ENCODE results near the gene AUTS2. TPM values are rescaled to one million over a fixed set of nuclear protein-coding genes. Genes with fewer than 3 reads are reported as not detected.
"Not testable (repeated sequence)": the region's sequence is repeated elsewhere in the genome, so short reads cannot be mapped to it uniquely, and the experiment has no call there.

Gene AUTS2
- total and polyA plus RNA-seq, 9 of the 15 experiments (the other 6 are each of a cell fraction or from before 2014, with no cell fraction given): 0.58 TPM; not detected in 8

- POLR2A ChIA-PET: interaction anchor here (0.6 kb wide), 1 partner anchor 114 kb away, joined by 3 read pairs; no protein-coding TSS in a partner anchor
- H3K27me3 ChIP-seq (ENCODE audit: control insufficient read depth in 2 of 2, insufficient read depth in 2 of 2, low read length in 2 of 2); H3K9me1 ChIP-seq (ENCODE audit: control insufficient read depth, insufficient read depth, low read length); H3K9ac ChIP-seq (ENCODE audit: insufficient read depth in 1 of 2, low read depth in 2 of 2, low read length in 2 of 2); CTCF ChIA-PET (ENCODE audit: low intra/inter-chr PET ratio); DNase-seq (ENCODE audit: extremely low read depth in 1 of 4, low spot score in 3 of 4); H3K36me3 ChIP-seq (ENCODE audit: control insufficient read depth, insufficient read depth, low read length); H3K27ac ChIP-seq (ENCODE audit: extremely low read depth, low read depth, low read length); H2AFZ ChIP-seq (ENCODE audit: low read depth, low read length); H3K4me2 ChIP-seq (ENCODE audit: insufficient read depth, low read length); H3K79me2 ChIP-seq (ENCODE audit: control insufficient read depth, insufficient read depth, low read length); FAIRE-seq; H3K9me3 ChIP-seq (replicated peaks; ENCODE audit: control insufficient read depth, insufficient read depth, low read depth, low read length); BruUV-seq (replicated peaks); H4K20me1 ChIP-seq (replicated peaks; ENCODE audit: control insufficient read depth, insufficient read depth, low read length); H3K4me3 ChIP-seq; in situ Hi-C loops (cut with MboI); H3K4me1 ChIP-seq (replicated peaks in 1 of 2; ENCODE audit: control insufficient read depth in 2 of 2, insufficient read depth in 2 of 2, low read length in 2 of 2); ATAC-seq; intact Hi-C loops (cut with micrococcal nuclease): not testable (repeated sequence)
- WGBS (ENCODE audit: insufficient coverage, low coverage, missing lambda C conversion rate): 0% methylated on average over 6 of the region's 6 CpGs
- TF ChIP-seq NFYB (IDR thresholded peaks at IDR 0.05; ENCODE audit: extremely low read depth, insufficient read length): peak; percentile 31
- TF ChIP-seq MAFG (tag; conservative IDR thresholded peaks at IDR 0.05): 0 out of 2 replicates have a peak, but pooled peaks have one; percentile 20
- 0 out of 2 replicates have a peak, but pooled peaks have one; percentile 26 for TF ChIP-seq C11orf30 (IDR thresholded peaks at IDR 0.05; ENCODE audit: low read depth)
- peak; percentile 65 for TF ChIP-seq ZNF316 (IDR thresholded peaks at IDR 0.05)
Measured at GRCh38 chr7:70822490-70822889, 1224.2 kb downstream of the AUTS2 start.

GRCh38 chr7:70829221-70830059 is 1231.2 kb downstream of the AUTS2 start:
- no peak overlapping the region for H3K4me3 ChIP-seq
- 4% methylated on average over 28 of the region's 29 CpGs for WGBS (ENCODE audit: insufficient coverage, low coverage, missing lambda C conversion rate)
- H4K20me1 ChIP-seq (replicated peaks; ENCODE audit: control insufficient read depth, insufficient read depth, low read length): no peaks in the 10 kb centered on the region
- H3K27ac ChIP-seq (ENCODE audit: extremely low read depth, low read depth, low read length): no peak overlapping the region
- CTCF ChIA-PET (ENCODE audit: low intra/inter-chr PET ratio): interaction anchor here (2.7 to 2.8 kb wide), 2 partner anchors 904 to 907 kb away, joined by 14 to 21 read pairs; no protein-coding TSS in a partner anchor
- ATAC-seq (peak; percentile 96), DNase-seq (ENCODE audit: extremely low read depth in 1 of 4, low spot score in 3 of 4) (peak; percentile 72 to 78 (median 73)), FAIRE-seq (peak; percentile 74)
- POLR2A ChIA-PET: interaction anchor here (0.6 kb wide), 1 partner anchor 800 kb away, joined by 3 read pairs; no protein-coding TSS in a partner anchor
- BruUV-seq (replicated peaks): no TSS peak
- no peaks in the 10 kb centered on the region for H3K36me3 ChIP-seq (ENCODE audit: control insufficient read depth, insufficient read depth, low read length)
- intact Hi-C loops (cut with micrococcal nuclease) (loop anchor here (2.0 kb wide), 1 partner anchor 907 kb away; no protein-coding TSS in a partner anchor), in situ Hi-C loops (cut with MboI) (no loop called here)
- H3K9me3 ChIP-seq (replicated peaks; ENCODE audit: control insufficient read depth, insufficient read depth, low read depth, low read length): no peaks in the 10 kb centered on the region
- no peak overlapping the region for H2AFZ ChIP-seq (ENCODE audit: low read depth, low read length)
- peaks cover 0 to 8% of the 10 kb centered on the region in 2 experiments; a peak in 2 of 5 replicates for H3K27me3 ChIP-seq (ENCODE audit: control insufficient read depth in 2 of 2, insufficient read depth in 2 of 2, low read length in 2 of 2)
- no peaks in the 10 kb centered on the region for H3K9me1 ChIP-seq (ENCODE audit: control insufficient read depth, insufficient read depth, low read length)
- H3K4me1 ChIP-seq (replicated peaks in 1 of 2; ENCODE audit: control insufficient read depth in 2 of 2, insufficient read depth in 2 of 2, low read length in 2 of 2): no peaks in the 10 kb centered on the region
- no peak overlapping the region for H3K9ac ChIP-seq (ENCODE audit: insufficient read depth in 1 of 2, low read depth in 2 of 2, low read length in 2 of 2)
- H3K4me2 ChIP-seq (ENCODE audit: insufficient read depth, low read length): no peak overlapping the region
- no peaks in the 10 kb centered on the region for H3K79me2 ChIP-seq (ENCODE audit: control insufficient read depth, insufficient read depth, low read length)
- TF ChIP-seq CLOCK (CRISPR knock-in tag; IDR thresholded peaks at IDR 0.05; ENCODE audit: borderline replicate concordance) (no peak), NRF1 (conservative IDR thresholded peaks at IDR 0.05 in 1 of 2, IDR thresholded peaks at IDR 0.05 in 1 of 2) (0 out of 4 replicates have a peak, but pooled peaks have one; percentile 9 to 29), TAF7 (tag; IDR thresholded peaks at IDR 0.05) (no peak), POLR2A (conservative IDR thresholded peaks at IDR 0.05) (no peak), HOXB6 (CRISPR knock-in tag; IDR thresholded peaks at IDR 0.05; ENCODE audit: borderline replicate concordance) (no peak), ZNF146 (CRISPR knock-in tag; IDR thresholded peaks at IDR 0.05; ENCODE audit: unreplicated experiment) (no peak), CGGBP1 (CRISPR knock-in tag; IDR thresholded peaks at IDR 0.05) (no peak), SPI1 (IDR thresholded peaks at IDR 0.05; ENCODE audit: borderline replicate concordance, low read depth, low read length) (no peak), TCF3 (CRISPR knock-in tag; IDR thresholded peaks at IDR 0.05) (no peak)
